Breast epithelium (tissue), 3 donors: Measurements from ENCODE around the gene CACNA1B.

ENCODE experiments used
- POLR2AphosphoS5 ChIP-seq, 3 donors: sonication (generic); formaldehyde crosslinking; IDR thresholded peaks; one replicate each; pipeline ENCODE4 v1.6.1; 2017; ENCODE audit warnings: antibody characterized with exemption in 3 of 3
- TF ChIP-seq, protein P1 (sequence below), 3 donors: fragments of 450-650 bp; IDR thresholded peaks; one replicate each; pipeline ENCODE4 v1.5.1; 2016 to 2017; ENCODE audit warnings: antibody characterized with exemption in 3 of 3, mild to moderate bottlenecking in 3 of 3, moderate library complexity in 3 of 3

GRCh38 chr9:138052635-138053320 lies 175.2 kb downstream of the CACNA1B start:
- TF ChIP-seq, protein P1, sequence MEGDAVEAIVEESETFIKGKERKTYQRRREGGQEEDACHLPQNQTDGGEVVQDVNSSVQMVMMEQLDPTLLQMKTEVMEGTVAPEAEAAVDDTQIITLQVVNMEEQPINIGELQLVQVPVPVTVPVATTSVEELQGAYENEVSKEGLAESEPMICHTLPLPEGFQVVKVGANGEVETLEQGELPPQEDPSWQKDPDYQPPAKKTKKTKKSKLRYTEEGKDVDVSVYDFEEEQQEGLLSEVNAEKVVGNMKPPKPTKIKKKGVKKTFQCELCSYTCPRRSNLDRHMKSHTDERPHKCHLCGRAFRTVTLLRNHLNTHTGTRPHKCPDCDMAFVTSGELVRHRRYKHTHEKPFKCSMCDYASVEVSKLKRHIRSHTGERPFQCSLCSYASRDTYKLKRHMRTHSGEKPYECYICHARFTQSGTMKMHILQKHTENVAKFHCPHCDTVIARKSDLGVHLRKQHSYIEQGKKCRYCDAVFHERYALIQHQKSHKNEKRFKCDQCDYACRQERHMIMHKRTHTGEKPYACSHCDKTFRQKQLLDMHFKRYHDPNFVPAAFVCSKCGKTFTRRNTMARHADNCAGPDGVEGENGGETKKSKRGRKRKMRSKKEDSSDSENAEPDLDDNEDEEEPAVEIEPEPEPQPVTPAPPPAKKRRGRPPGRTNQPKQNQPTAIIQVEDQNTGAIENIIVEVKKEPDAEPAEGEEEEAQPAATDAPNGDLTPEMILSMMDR (IDR thresholded peaks at IDR 0.05) = no peak
- TF ChIP-seq POLR2AphosphoS5 (IDR thresholded peaks at IDR 0.05) = no peak
